ENCODE results near the gene SRGAP3.

Gene SRGAP3

GRCh38 chr3:9143184-9143583 is 106.3 kb downstream of the SRGAP3 start:
- H3K27ac ChIP-seq: peak overlapping the region; percentile 32; the same call in 1 of the 2 replicates
- TF ChIP-seq, protein P1, sequence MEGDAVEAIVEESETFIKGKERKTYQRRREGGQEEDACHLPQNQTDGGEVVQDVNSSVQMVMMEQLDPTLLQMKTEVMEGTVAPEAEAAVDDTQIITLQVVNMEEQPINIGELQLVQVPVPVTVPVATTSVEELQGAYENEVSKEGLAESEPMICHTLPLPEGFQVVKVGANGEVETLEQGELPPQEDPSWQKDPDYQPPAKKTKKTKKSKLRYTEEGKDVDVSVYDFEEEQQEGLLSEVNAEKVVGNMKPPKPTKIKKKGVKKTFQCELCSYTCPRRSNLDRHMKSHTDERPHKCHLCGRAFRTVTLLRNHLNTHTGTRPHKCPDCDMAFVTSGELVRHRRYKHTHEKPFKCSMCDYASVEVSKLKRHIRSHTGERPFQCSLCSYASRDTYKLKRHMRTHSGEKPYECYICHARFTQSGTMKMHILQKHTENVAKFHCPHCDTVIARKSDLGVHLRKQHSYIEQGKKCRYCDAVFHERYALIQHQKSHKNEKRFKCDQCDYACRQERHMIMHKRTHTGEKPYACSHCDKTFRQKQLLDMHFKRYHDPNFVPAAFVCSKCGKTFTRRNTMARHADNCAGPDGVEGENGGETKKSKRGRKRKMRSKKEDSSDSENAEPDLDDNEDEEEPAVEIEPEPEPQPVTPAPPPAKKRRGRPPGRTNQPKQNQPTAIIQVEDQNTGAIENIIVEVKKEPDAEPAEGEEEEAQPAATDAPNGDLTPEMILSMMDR (conservative IDR thresholded peaks at IDR 0.05): no peak

- peak overlapping the region; percentile 32 for H3K27ac ChIP-seq
- TF ChIP-seq, protein P1 (conservative IDR thresholded peaks at IDR 0.05): no peak
These were observed 107.1 kb downstream of the SRGAP3 start for GRCh38 chr3:9142362-9142761.

GRCh38 chr3:9141928-9142289 is 107.5 kb downstream of the SRGAP3 start:
- H3K27ac ChIP-seq: peak overlapping the region; percentile 32
- TF ChIP-seq, protein P1 (conservative IDR thresholded peaks at IDR 0.05): no peak

DNA sequence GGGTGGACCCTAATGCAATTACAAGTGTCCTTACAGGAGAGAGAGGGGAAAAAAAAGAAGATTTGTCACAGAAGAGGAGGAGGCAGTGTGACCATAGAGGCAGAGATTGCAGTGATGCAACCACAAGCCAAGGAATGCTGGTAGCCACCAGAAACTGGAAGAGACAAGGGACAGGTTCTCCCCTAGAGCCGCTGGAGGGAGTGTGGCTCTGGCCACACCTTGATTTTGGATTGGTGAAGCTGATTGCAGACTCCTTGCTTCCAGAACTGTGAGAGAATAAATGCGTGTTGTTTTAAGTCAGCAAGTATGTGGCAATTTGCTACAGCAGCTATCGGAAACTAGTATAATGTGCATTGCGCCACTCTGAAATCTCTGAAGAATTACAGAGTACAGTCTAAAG is 110.1 kb downstream of the SRGAP3 start:
- no peak overlapping the region for H3K27ac ChIP-seq
- TF ChIP-seq, protein P1 (conservative IDR thresholded peaks at IDR 0.05): no peak

DNA sequence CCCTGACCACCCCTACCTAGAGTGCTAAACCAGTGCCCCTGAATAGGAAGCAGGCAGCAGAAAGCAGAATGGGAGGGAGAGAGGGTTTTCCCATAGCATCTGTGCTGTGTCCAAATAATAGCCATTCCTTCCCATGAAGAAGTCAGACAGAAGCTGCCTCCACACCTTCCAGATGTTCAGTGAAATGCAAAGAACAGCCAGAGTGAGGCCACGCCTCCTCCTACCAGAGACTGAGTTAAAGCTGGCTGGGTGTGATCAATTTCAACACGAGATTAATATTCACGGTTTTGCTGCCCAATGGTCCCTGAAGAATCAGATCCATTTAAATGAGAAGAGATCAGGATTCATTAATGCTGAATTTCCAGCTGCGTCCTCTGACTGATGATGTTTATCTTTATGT is 111.8 kb downstream of the SRGAP3 start:
- TF ChIP-seq, protein P1 (conservative IDR thresholded peaks at IDR 0.05): no peak
- no peak overlapping the region for H3K27ac ChIP-seq

GRCh38 chr3:9136746-9137465 is 112.5 kb downstream of the SRGAP3 start:
- no peak overlapping the region for H3K27ac ChIP-seq
- TF ChIP-seq, protein P1 (conservative IDR thresholded peaks at IDR 0.05): no peak

- TF ChIP-seq, protein P1 (conservative IDR thresholded peaks at IDR 0.05): no peak
- H3K27ac ChIP-seq: no peak overlapping the region
These were observed 113.4 kb downstream of the SRGAP3 start for GRCh38 chr3:9135930-9136525.

Data from VCaP (cell line).